Measurements from ENCODE around the gene RAB26.

The RAB26 gene

GRCh38 chr16:2152695-2153506 lies 4.5 kb downstream of the RAB26 start:
- H3K9me2 ChIP-seq (replicated peaks; ENCODE audit: insufficient read depth, low read length): no peaks in the 10 kb centered on the region
- H3F3A ChIP-seq (ENCODE audit: insufficient read depth, low read length): peaks cover 68% of the 10 kb centered on the region
- H3K27me3 ChIP-seq (replicated peaks; ENCODE audit: insufficient read depth, low read length): no peaks in the 10 kb centered on the region
- peak overlapping the region; percentile 62; the same call in 1 of the 2 replicates for H3K27ac ChIP-seq (ENCODE audit: low read length)
- TF ChIP-seq EZH2phosphoT487 (IDR thresholded peaks at IDR 0.05; ENCODE audit: low read length) (no peak), CTCF (IDR thresholded peaks at IDR 0.05; ENCODE audit: low read length) (no peak), EZH2 (optimal IDR thresholded peaks at IDR 0.05; ENCODE audit: low read depth, low read length) (no peak)
- peaks cover 4% of the 10 kb centered on the region; the same call in 1 of the 2 replicates for H3K36me3 ChIP-seq (replicated peaks; ENCODE audit: insufficient read depth, low read length)
- DNase-seq: peak; percentile 19
- peak overlapping the region; percentile 100 for H3K4me2 ChIP-seq (ENCODE audit: low read depth, low read length)
- H2AFZ ChIP-seq (ENCODE audit: low read length): no peak overlapping the region
- no peaks in the 10 kb centered on the region for H3K9me3 ChIP-seq (replicated peaks; ENCODE audit: insufficient read depth, low read length)
- H3K9ac ChIP-seq (ENCODE audit: low read length): peak overlapping the region; percentile 97; the same call in 1 of the 2 replicates
- peaks cover 35% of the 10 kb centered on the region for H3K4me1 ChIP-seq (ENCODE audit: low read length)
- H4K20me1 ChIP-seq (ENCODE audit: insufficient read depth, low read length): peaks cover 37% of the 10 kb centered on the region
- peaks cover 46% of the 10 kb centered on the region for H3K79me2 ChIP-seq (ENCODE audit: low read length)
- peak overlapping the region; percentile 97 for H3K4me3 ChIP-seq (ENCODE audit: low read length)

DNA sequence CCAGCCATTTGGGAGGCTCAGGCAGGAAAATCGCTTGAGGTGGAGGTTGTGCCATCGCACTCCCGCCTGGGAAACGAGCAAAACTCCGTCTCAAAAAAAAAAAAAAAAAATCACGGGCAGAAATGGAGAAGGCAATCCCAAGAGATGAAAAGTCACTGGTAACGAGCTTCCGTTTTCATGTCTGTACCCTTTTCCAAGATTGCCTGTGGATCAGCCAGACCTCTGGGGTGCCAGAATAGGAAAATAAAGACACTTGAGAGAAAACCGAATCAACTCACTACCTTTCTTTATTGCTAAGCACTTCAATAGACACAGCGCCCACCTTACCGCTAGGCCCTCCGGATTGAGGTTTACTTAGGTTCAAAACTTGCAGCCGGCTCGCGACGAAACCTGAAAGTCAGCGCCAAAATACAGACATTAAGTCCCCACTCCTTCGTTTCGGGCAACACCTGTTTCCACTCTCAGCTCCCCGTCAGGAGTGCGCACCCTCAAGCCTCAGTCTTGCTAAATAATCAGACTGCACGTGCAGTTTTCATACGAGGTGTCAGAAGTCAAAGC lies 6.2 kb downstream of the RAB26 start:
- Histone ChIP-seq H3K9ac (ENCODE audit: low read length) (peak overlapping the region; percentile 97), H3K4me2 (ENCODE audit: low read depth, low read length) (peak overlapping the region; percentile 100), H3K79me2 (ENCODE audit: low read length) (peaks cover 64% of the 10 kb centered on the region), H3K36me3 (replicated peaks; ENCODE audit: insufficient read depth, low read length) (peaks cover 4% of the 10 kb centered on the region; the same call in 1 of the 2 replicates), H3K9me2 (replicated peaks; ENCODE audit: insufficient read depth, low read length) (no peaks in the 10 kb centered on the region), H3K4me3 (ENCODE audit: low read length) (peak overlapping the region; percentile 97), H3K4me1 (ENCODE audit: low read length) (peaks cover 29% of the 10 kb centered on the region), H3K27me3 (replicated peaks; ENCODE audit: insufficient read depth, low read length) (no peaks in the 10 kb centered on the region), H3K27ac (ENCODE audit: low read length) (peak overlapping the region; percentile 62; the same call in 1 of the 2 replicates), H4K20me1 (ENCODE audit: insufficient read depth, low read length) (peaks cover 37% of the 10 kb centered on the region), H2AFZ (ENCODE audit: low read length) (no peak overlapping the region), H3F3A (ENCODE audit: insufficient read depth, low read length) (peaks cover 53% of the 10 kb centered on the region), H3K9me3 (replicated peaks; ENCODE audit: insufficient read depth, low read length) (no peaks in the 10 kb centered on the region)
- DNase-seq: peak; percentile 48
- no peak for TF ChIP-seq EZH2 (optimal IDR thresholded peaks at IDR 0.05; ENCODE audit: low read depth, low read length)

- Histone ChIP-seq H3K79me2 (ENCODE audit: low read length) (peaks cover 70% of the 10 kb centered on the region), H3K9ac (ENCODE audit: low read length) (peak within 1 kb of the TSS; percentile 97), H3K4me2 (ENCODE audit: low read depth, low read length) (peak within 1 kb of the TSS; percentile 100), H3K36me3 (replicated peaks; ENCODE audit: insufficient read depth, low read length) (peaks cover 4% of the 10 kb centered on the region; the same call in 1 of the 2 replicates), H3K4me3 (ENCODE audit: low read length) (peak within 1 kb of the TSS; percentile 97), H3K9me3 (replicated peaks; ENCODE audit: insufficient read depth, low read length) (no peaks in the 10 kb centered on the region), H3K4me1 (ENCODE audit: low read length) (peaks cover 22% of the 10 kb centered on the region), H3K27ac (ENCODE audit: low read length) (peak within 1 kb of the TSS; percentile 62; the same call in 1 of the 2 replicates), H2AFZ (ENCODE audit: low read length) (no peak within 1 kb of the TSS), H3F3A (ENCODE audit: insufficient read depth, low read length) (peaks cover 48% of the 10 kb centered on the region), H3K27me3 (replicated peaks; ENCODE audit: insufficient read depth, low read length) (no peaks in the 10 kb centered on the region), H4K20me1 (ENCODE audit: insufficient read depth, low read length) (peaks cover 36% of the 10 kb centered on the region), H3K9me2 (replicated peaks; ENCODE audit: insufficient read depth, low read length) (no peaks in the 10 kb centered on the region)
- peak; percentile 100 for DNase-seq
- no peak for TF ChIP-seq EZH2 (optimal IDR thresholded peaks at IDR 0.05; ENCODE audit: low read depth, low read length)
Measured at GRCh38 chr16:2155091-2155950, 6.9 kb downstream of the RAB26 start, which contains the start of gene TRAF7. Gene TRAF7, plus strand, starts transcription at chr16:2155782. Its CDS starts 8,139 bp downstream, at chr16:2163921.
